Measurements from ENCODE around the gene CMSS1. TPM values are rescaled to one million over a fixed set of nuclear protein-coding genes. Genes with fewer than 3 reads are reported as not detected.
A peak's percentile ranks its signal among the peaks of the same experiment; 100 is the strongest.

CMSS1 gene
- polyA plus RNA-seq, 1 of the 3 experiments (the other 2 are of a cell fraction) = 9.1 TPM

DNA sequence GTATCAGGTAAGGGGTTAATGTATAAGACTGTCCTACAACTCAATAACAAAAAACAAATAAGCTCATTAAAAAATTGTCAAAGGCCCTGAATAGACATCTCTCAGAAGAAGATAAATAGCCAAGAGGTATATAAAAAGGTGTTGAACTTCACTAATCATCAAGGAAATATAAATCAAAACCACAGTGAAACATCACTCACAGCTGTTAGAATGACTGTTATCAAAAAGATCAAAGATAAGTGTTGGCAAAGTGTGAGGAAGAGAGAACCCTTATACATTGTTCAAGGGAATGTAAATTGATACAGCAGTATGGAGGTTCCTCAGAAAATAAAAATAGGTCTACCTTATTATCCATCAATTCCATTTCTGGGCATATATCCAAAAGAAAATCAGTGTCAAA lies 201.1 kb downstream of the CMSS1 start (continued):
- TF ChIP-seq, protein P1, sequence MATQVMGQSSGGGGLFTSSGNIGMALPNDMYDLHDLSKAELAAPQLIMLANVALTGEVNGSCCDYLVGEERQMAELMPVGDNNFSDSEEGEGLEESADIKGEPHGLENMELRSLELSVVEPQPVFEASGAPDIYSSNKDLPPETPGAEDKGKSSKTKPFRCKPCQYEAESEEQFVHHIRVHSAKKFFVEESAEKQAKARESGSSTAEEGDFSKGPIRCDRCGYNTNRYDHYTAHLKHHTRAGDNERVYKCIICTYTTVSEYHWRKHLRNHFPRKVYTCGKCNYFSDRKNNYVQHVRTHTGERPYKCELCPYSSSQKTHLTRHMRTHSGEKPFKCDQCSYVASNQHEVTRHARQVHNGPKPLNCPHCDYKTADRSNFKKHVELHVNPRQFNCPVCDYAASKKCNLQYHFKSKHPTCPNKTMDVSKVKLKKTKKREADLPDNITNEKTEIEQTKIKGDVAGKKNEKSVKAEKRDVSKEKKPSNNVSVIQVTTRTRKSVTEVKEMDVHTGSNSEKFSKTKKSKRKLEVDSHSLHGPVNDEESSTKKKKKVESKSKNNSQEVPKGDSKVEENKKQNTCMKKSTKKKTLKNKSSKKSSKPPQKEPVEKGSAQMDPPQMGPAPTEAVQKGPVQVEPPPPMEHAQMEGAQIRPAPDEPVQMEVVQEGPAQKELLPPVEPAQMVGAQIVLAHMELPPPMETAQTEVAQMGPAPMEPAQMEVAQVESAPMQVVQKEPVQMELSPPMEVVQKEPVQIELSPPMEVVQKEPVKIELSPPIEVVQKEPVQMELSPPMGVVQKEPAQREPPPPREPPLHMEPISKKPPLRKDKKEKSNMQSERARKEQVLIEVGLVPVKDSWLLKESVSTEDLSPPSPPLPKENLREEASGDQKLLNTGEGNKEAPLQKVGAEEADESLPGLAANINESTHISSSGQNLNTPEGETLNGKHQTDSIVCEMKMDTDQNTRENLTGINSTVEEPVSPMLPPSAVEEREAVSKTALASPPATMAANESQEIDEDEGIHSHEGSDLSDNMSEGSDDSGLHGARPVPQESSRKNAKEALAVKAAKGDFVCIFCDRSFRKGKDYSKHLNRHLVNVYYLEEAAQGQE (IDR thresholded peaks at IDR 0.05; ENCODE audit: low read depth, low read length) = no peak
- TF ChIP-seq RAD21 (IDR thresholded peaks at IDR 0.05; ENCODE audit: low read length) = no peak
- TF ChIP-seq, protein P2, sequence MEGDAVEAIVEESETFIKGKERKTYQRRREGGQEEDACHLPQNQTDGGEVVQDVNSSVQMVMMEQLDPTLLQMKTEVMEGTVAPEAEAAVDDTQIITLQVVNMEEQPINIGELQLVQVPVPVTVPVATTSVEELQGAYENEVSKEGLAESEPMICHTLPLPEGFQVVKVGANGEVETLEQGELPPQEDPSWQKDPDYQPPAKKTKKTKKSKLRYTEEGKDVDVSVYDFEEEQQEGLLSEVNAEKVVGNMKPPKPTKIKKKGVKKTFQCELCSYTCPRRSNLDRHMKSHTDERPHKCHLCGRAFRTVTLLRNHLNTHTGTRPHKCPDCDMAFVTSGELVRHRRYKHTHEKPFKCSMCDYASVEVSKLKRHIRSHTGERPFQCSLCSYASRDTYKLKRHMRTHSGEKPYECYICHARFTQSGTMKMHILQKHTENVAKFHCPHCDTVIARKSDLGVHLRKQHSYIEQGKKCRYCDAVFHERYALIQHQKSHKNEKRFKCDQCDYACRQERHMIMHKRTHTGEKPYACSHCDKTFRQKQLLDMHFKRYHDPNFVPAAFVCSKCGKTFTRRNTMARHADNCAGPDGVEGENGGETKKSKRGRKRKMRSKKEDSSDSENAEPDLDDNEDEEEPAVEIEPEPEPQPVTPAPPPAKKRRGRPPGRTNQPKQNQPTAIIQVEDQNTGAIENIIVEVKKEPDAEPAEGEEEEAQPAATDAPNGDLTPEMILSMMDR (IDR thresholded peaks at IDR 0.05) = no peak

DNA sequence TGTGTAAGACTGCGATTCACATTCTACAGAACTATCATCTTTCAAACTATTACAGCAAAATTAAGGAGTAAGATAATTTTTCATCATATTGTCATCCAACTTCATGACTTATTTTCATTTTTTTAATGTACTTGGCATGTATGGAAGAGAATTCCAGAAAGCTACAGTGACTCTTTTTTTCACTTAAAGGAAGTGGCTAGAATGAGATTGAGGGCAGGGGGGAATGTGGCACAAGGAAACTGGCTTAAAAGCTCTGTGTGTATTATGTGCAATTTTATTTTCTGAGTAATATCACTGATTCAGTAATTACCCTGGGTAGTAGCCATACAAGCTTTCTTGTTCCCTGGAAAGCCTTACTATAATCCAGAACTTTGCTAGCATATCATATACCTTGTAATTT lies 202.1 kb downstream of the CMSS1 start:
- peaks cover 0 to 4% of the 10 kb centered on the region in 2 experiments; a peak in 2 of 4 replicates for H3K4me1 ChIP-seq (ENCODE audit: control insufficient read depth in 1 of 2, insufficient read depth in 2 of 2, low read depth in 1 of 2, low read length in 1 of 2)
- 67% methylated on average over 1 of the region's 1 CpG for WGBS (ENCODE audit: low lambda C conversion rate)
- H3K27ac ChIP-seq (ENCODE audit: low read depth in 2 of 2, low read length in 1 of 2) = peak overlapping the region in 1 of 2 experiments; percentile 28; a peak in 2 of 4 replicates
- H4K20me1 ChIP-seq (ENCODE audit: insufficient read depth) = no peaks in the 10 kb centered on the region
- peaks cover 19% of the 10 kb centered on the region for H3F3A ChIP-seq (replicated peaks; ENCODE audit: insufficient read depth)
- POLR2A ChIA-PET = no interaction called here
- CTCF ChIA-PET = interaction anchor here (1.6 kb wide), 1 partner anchor 13 kb away, joined by 4 read pairs; no protein-coding TSS in a partner anchor
- H2AFZ ChIP-seq (ENCODE audit: low read depth) = no peak overlapping the region
- no peak overlapping the region for H3K4me3 ChIP-seq (ENCODE audit: low read depth in 2 of 2, low read length in 1 of 2)
- peaks cover 7% of the 10 kb centered on the region for H3K9me3 ChIP-seq
- H3K27me3 ChIP-seq (ENCODE audit: insufficient read depth) = no peaks in the 10 kb centered on the region
- no peaks in the 10 kb centered on the region for H3K9me2 ChIP-seq
- TF ChIP-seq, protein P3, sequence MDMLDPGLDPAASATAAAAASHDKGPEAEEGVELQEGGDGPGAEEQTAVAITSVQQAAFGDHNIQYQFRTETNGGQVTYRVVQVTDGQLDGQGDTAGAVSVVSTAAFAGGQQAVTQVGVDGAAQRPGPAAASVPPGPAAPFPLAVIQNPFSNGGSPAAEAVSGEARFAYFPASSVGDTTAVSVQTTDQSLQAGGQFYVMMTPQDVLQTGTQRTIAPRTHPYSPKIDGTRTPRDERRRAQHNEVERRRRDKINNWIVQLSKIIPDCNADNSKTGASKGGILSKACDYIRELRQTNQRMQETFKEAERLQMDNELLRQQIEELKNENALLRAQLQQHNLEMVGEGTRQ (IDR thresholded peaks at IDR 0.05; ENCODE audit: borderline replicate concordance, low read depth, low read length) = no peak
- TF ChIP-seq, protein P4, sequence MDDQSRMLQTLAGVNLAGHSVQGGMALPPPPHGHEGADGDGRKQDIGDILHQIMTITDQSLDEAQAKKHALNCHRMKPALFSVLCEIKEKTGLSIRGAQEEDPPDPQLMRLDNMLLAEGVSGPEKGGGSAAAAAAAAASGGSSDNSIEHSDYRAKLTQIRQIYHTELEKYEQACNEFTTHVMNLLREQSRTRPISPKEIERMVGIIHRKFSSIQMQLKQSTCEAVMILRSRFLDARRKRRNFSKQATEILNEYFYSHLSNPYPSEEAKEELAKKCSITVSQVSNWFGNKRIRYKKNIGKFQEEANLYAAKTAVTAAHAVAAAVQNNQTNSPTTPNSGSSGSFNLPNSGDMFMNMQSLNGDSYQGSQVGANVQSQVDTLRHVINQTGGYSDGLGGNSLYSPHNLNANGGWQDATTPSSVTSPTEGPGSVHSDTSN (IDR thresholded peaks at IDR 0.05) = peak; percentile 17; the same call in 1 of the 2 replicates
- DNase-seq = no peak
- H3K4me2 ChIP-seq = no peak overlapping the region; the same call in 1 of the 2 replicates
- 0 out of 2 replicates have a peak overlapping the region, but pooled peaks have one; percentile 6 for H3K9ac ChIP-seq
- H3K36me3 ChIP-seq (replicated peaks in 1 of 2; ENCODE audit: control insufficient read depth in 1 of 2, insufficient read depth in 2 of 2, low read length in 1 of 2) = peaks cover 0 to 5% of the 10 kb centered on the region in 2 experiments
- no peaks in the 10 kb centered on the region for H3K79me2 ChIP-seq (ENCODE audit: insufficient read depth)

All from SK-N-SH (cell line).